Measurements from ENCODE around the gene SORL1-AS1.

SORL1-AS1 gene

GRCh38 chr11:121489823-121490222 lies 37.1 kb upstream of the SORL1-AS1 start:
- H3K4me3 ChIP-seq (ENCODE audit: low read depth, low read length) = no peak overlapping the region
- no peak for DNase-seq (ENCODE audit: low read depth)
- TF ChIP-seq, protein P1, sequence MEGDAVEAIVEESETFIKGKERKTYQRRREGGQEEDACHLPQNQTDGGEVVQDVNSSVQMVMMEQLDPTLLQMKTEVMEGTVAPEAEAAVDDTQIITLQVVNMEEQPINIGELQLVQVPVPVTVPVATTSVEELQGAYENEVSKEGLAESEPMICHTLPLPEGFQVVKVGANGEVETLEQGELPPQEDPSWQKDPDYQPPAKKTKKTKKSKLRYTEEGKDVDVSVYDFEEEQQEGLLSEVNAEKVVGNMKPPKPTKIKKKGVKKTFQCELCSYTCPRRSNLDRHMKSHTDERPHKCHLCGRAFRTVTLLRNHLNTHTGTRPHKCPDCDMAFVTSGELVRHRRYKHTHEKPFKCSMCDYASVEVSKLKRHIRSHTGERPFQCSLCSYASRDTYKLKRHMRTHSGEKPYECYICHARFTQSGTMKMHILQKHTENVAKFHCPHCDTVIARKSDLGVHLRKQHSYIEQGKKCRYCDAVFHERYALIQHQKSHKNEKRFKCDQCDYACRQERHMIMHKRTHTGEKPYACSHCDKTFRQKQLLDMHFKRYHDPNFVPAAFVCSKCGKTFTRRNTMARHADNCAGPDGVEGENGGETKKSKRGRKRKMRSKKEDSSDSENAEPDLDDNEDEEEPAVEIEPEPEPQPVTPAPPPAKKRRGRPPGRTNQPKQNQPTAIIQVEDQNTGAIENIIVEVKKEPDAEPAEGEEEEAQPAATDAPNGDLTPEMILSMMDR (IDR thresholded peaks at IDR 0.05; ENCODE audit: insufficient read depth, low read depth, low read length) = no peak

GRCh38 chr11:121488641-121489040 lies 35.9 kb upstream of the SORL1-AS1 start:
- no peak overlapping the region for H3K4me3 ChIP-seq (ENCODE audit: low read depth, low read length)
- DNase-seq (ENCODE audit: low read depth) = no peak
- TF ChIP-seq, protein P1 (IDR thresholded peaks at IDR 0.05; ENCODE audit: insufficient read depth, low read depth, low read length) = no peak

GRCh38 chr11:121488170-121488569 lies 35.4 kb upstream of the SORL1-AS1 start:
- TF ChIP-seq, protein P1 (IDR thresholded peaks at IDR 0.05; ENCODE audit: insufficient read depth, low read depth, low read length) = no peak
- H3K4me3 ChIP-seq (ENCODE audit: low read depth, low read length) = no peak overlapping the region
- no peak for DNase-seq (ENCODE audit: low read depth)

- no peak overlapping the region for H3K4me3 ChIP-seq (ENCODE audit: low read depth, low read length)
- no peak for DNase-seq (ENCODE audit: low read depth)
- TF ChIP-seq, protein P1 (IDR thresholded peaks at IDR 0.05; ENCODE audit: insufficient read depth, low read depth, low read length) = no peak
Measured at GRCh38 chr11:121487191-121487590, 34.4 kb upstream of the SORL1-AS1 start.

DNA sequence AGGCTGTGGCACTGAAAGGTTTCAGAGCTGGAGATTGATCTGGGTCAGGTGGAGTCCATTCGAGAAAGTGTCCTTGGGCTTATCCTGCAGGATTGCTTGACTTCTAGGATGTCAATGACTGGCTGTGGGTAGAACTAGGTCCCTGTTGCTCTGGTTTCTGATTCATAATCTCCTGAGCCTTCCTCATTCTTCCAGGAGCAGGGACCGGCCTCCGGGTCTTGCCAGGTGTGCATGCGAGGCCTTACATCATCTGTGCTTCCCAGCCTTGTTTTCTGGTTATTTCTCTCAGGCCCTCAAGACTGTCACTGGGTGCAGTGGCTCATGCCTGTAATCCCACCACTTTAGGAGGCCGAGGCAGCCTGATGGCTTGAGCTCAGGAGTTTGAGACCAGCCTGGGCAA lies 33.3 kb upstream of the SORL1-AS1 start:
- no peak overlapping the region for H3K4me3 ChIP-seq (ENCODE audit: low read depth, low read length)
- no peak for DNase-seq (ENCODE audit: low read depth)
- TF ChIP-seq, protein P1 (IDR thresholded peaks at IDR 0.05; ENCODE audit: insufficient read depth, low read depth, low read length) = no peak

GRCh38 chr11:121485216-121485615 lies 32.4 kb upstream of the SORL1-AS1 start:
- TF ChIP-seq, protein P1 (IDR thresholded peaks at IDR 0.05; ENCODE audit: insufficient read depth, low read depth, low read length) = no peak
- H3K4me3 ChIP-seq (ENCODE audit: low read depth, low read length) = no peak overlapping the region
- DNase-seq (ENCODE audit: low read depth) = no peak

DNA sequence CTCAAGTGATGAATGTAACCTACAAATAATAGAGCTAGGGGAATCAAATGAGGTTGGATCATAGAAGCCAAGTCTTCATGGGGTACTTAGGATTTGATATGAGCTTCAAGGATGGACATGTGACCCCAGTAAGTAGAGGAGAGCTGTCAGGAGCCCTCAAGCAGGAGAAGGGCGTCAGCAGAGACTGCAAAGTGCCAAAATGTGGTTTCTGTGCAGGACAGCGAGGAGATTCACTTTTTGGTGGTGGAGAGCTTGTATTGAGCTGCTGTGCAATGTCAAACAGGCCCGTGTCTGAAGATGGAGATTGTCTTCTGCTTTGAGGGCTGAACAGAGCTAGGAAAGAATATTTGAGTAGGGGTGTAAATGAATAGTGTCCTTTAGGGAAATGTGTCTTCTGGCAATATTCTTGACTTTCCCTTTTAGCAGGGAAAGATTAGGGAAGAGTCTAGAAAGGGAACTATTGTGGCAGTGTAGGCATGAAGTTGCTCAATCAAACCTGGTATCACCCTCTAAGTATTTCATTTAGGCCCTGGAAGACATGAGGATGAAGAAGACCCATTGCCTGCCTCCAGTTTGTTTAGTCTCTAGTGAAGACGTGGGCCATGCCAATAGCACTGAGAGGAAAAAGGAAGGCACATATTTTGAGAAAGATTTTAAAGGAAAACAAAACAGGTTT lies 31.2 kb upstream of the SORL1-AS1 start:
- TF ChIP-seq, protein P1 (IDR thresholded peaks at IDR 0.05; ENCODE audit: insufficient read depth, low read depth, low read length) = no peak
- no peak overlapping the region for H3K4me3 ChIP-seq (ENCODE audit: low read depth, low read length)

More for the DNA sequence above, 31.2 kb upstream of the SORL1-AS1 start:
- no peak for DNase-seq (ENCODE audit: low read depth)
